Stimulated activated CD4-positive, alpha-beta T cell treated with anti-CD3 and anti-CD28 coated beads, Interleukin-2, amount 100 ng/mL, for 24 hours (primary cell): ENCODE data around the gene EXOSC9.
"Not testable (repeated sequence)": the region's sequence is repeated elsewhere in the genome, so short reads cannot be mapped to it uniquely, and the experiment has no call there.

Source experiments
- DNase-seq, 2 donors: peaks; one replicate each; pipeline ENCODE4 v3.0.0-alpha.2; 2020

The EXOSC9 gene

GRCh38 chr4:121800961-121801714 lies at the start of gene EXOSC9:
TSS of gene EXOSC9 (plus strand) at chr4:121801323. CDS start at chr4:121801425, 102 bp downstream.
- DNase-seq: peak; percentile 96

- not testable (repeated sequence) for DNase-seq
These were observed 49.0 kb upstream of the EXOSC9 start for GRCh38 chr4:121752142-121752541.

GRCh38 chr4:121758925-121759568 lies 42.1 kb upstream of the EXOSC9 start:
- DNase-seq: no peak

GRCh38 chr4:121760205-121760604 lies 40.9 kb upstream of the EXOSC9 start:
- DNase-seq: no peak

- DNase-seq: no peak
These were observed 36.8 kb upstream of the EXOSC9 start for GRCh38 chr4:121764303-121764701.

- peak in 1 of 2 donors; percentile 14 for DNase-seq
These were observed 36.3 kb upstream of the EXOSC9 start, which contains the start of gene SMIM43 for GRCh38 chr4:121764702-121765367. TSS of gene SMIM43 (minus strand) at chr4:121765164. CDS start at chr4:121765105, 59 bp downstream.

GRCh38 chr4:121765368-121765705 lies 35.8 kb upstream of the EXOSC9 start:
- no peak for DNase-seq

GRCh38 chr4:121765971-121766538 lies 35.1 kb upstream of the EXOSC9 start:
- no peak for DNase-seq

GRCh38 chr4:121767166-121767565 lies 34.0 kb upstream of the EXOSC9 start:
- no peak for DNase-seq

- no peak for DNase-seq
These were observed 31.8 kb upstream of the EXOSC9 start for GRCh38 chr4:121769341-121769740.

GRCh38 chr4:121771869-121772268 lies 29.3 kb upstream of the EXOSC9 start:
- no peak for DNase-seq

GRCh38 chr4:121773883-121774282 lies 27.2 kb upstream of the EXOSC9 start:
- DNase-seq: no peak

- DNase-seq: no peak
These were observed 24.3 kb upstream of the EXOSC9 start for GRCh38 chr4:121776610-121777401.

- no peak for DNase-seq
These were observed 23.5 kb upstream of the EXOSC9 start for GRCh38 chr4:121777625-121778024.

- no peak for DNase-seq
These were observed 22.0 kb upstream of the EXOSC9 start for GRCh38 chr4:121778991-121779628.

GRCh38 chr4:121783210-121783609 lies 17.9 kb upstream of the EXOSC9 start:
- no peak for DNase-seq

GRCh38 chr4:121784401-121784800 lies 16.7 kb upstream of the EXOSC9 start:
- DNase-seq: no peak

GRCh38 chr4:121784975-121785374 lies 16.1 kb upstream of the EXOSC9 start:
- DNase-seq: no peak

GRCh38 chr4:121785479-121785878 lies 15.6 kb upstream of the EXOSC9 start:
- no peak for DNase-seq

- DNase-seq: no peak
These were observed 14.9 kb upstream of the EXOSC9 start for GRCh38 chr4:121786221-121786620.

GRCh38 chr4:121788896-121789295 lies 12.2 kb upstream of the EXOSC9 start:
- no peak for DNase-seq

GRCh38 chr4:121789455-121789854 lies 11.7 kb upstream of the EXOSC9 start:
- DNase-seq: no peak
